Urinary bladder (tissue), 4 donors: ENCODE results near the gene RNF213. TPM values are rescaled to one million over a fixed set of nuclear protein-coding genes. Genes with fewer than 3 reads are reported as not detected.

Experiments used
- DNase-seq: peaks from one replicate; pipeline ENCODE4 v3.0.0-alpha.2; 2015; ENCODE audit errors: extremely low spot score
- H3K27ac ChIP-seq: one replicate; pipeline ENCODE4 v1.5.1; 2013; ENCODE audit warnings: low read depth, mild to moderate bottlenecking, moderate library complexity
- H3K36me3 ChIP-seq: one replicate; pipeline ENCODE4 v1.6.1; 2013; ENCODE audit warnings: mild to moderate bottlenecking, moderate library complexity; ENCODE audit not compliant: insufficient read depth
- H3K4me1 ChIP-seq: one replicate; pipeline ENCODE4 v1.6.1; 2013; ENCODE audit warnings: mild to moderate bottlenecking, moderate library complexity; ENCODE audit not compliant: insufficient read depth
- H3K4me3 ChIP-seq: one replicate; pipeline ENCODE4 v1.5.1; 2013; ENCODE audit warnings: low read depth, low read length
- WGBS: extraction: QIAGEN DNeasy Blood & Tissue Kit; methylation state at CpG from one replicate; pipeline ENCODE4 v1.1.7; 2013; 5-methylcytosine and 5-hydroxymethylcytosine counted together
- polyA plus RNA-seq: library from polyadenylated mRNA; stranded (reverse); fragments of 200-250 nt; gene quantifications from one replicate; pipeline ENCODE4 v1.2.3, GENCODE V29; 2013
- total RNA-seq: library from RNA; depleted of rRNA; stranded (reverse); fragments of >200 nt; gene quantifications from one replicate; pipeline ENCODE4 v1.2.3, GENCODE V29; 2014
- donor health status: healthy with polysubstance abuse.
- donor health status: healthy.

RNF213 gene
- total and polyA plus RNA-seq, 2 donors: 37.2 to 81.5 TPM

- DNase-seq: no peak
- WGBS: 96% methylated on average over 9 of the region's 9 CpGs
- no peak overlapping the region for H3K27ac ChIP-seq
- no peak overlapping the region for H3K4me3 ChIP-seq
- H3K36me3 ChIP-seq: peaks cover 11% of the 10 kb centered on the region
- H3K4me1 ChIP-seq: no peaks in the 10 kb centered on the region
Measured at GRCh38 chr17:80358131-80358530, 97.5 kb downstream of the RNF213 start.

- Histone ChIP-seq H3K4me3 (no peak overlapping the region), H3K27ac (no peak overlapping the region), H3K4me1 (no peaks in the 10 kb centered on the region), H3K36me3 (peaks cover 11% of the 10 kb centered on the region)
- WGBS: 88% methylated on average over 11 of the region's 11 CpGs
- DNase-seq: no peak
Measured at GRCh38 chr17:80358861-80359260, 98.2 kb downstream of the RNF213 start.

GRCh38 chr17:80359422-80360110, 98.9 kb downstream of the RNF213 start:
- Histone ChIP-seq H3K27ac (no peak overlapping the region), H3K4me3 (no peak overlapping the region), H3K36me3 (peaks cover 8% of the 10 kb centered on the region), H3K4me1 (no peaks in the 10 kb centered on the region)
- DNase-seq: no peak
- WGBS: 87% methylated on average over 8 of the region's 8 CpGs

GRCh38 chr17:80360396-80360795, 99.7 kb downstream of the RNF213 start:
- Histone ChIP-seq H3K4me1 (no peaks in the 10 kb centered on the region), H3K36me3 (peaks cover 10% of the 10 kb centered on the region), H3K4me3 (no peak overlapping the region), H3K27ac (no peak overlapping the region)
- WGBS: 94% methylated on average over 13 of the region's 13 CpGs
- no peak for DNase-seq

GRCh38 chr17:80361495-80362220, 101.0 kb downstream of the RNF213 start:
- H3K4me1 ChIP-seq: no peaks in the 10 kb centered on the region
- peaks cover 10% of the 10 kb centered on the region for H3K36me3 ChIP-seq
- no peak overlapping the region for H3K27ac ChIP-seq
- 90% methylated on average over 18 of the region's 18 CpGs for WGBS
- no peak for DNase-seq
- no peak overlapping the region for H3K4me3 ChIP-seq

GRCh38 chr17:80362428-80363119, 101.9 kb downstream of the RNF213 start:
- no peak overlapping the region for H3K4me3 ChIP-seq
- H3K27ac ChIP-seq: no peak overlapping the region

DNA sequence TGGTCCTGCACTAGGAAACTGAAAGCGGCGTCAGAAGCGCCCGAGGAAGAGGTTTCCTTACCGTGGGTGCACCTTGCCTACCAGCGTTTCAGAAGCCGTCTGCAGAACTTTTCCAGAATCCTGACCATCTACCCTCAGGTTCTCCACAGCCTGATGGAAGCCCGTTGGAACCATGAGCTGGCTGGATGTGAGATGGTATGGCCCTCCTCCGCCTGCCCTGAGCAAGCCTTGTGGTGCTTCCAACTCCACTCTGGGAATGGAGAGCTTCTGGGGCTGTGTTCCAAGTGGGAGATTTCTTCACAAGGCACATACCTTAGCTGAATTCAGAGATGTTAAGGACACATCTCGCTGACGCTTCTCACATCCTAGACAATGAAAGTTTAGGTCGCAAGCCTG, 102.5 kb downstream of the RNF213 start:
- H3K36me3 ChIP-seq: peaks cover 6% of the 10 kb centered on the region
- no peak overlapping the region for H3K4me3 ChIP-seq
- DNase-seq: no peak
- 88% methylated on average over 12 of the region's 12 CpGs for WGBS
- no peak overlapping the region for H3K27ac ChIP-seq
- no peaks in the 10 kb centered on the region for H3K4me1 ChIP-seq

More at GRCh38 chr17:80362428-80363119, 101.9 kb downstream of the RNF213 start:
- DNase-seq: no peak
- WGBS: 75% methylated on average over 18 of the region's 18 CpGs
- Histone ChIP-seq H3K36me3 (peaks cover 9% of the 10 kb centered on the region), H3K4me1 (no peaks in the 10 kb centered on the region)

- no peak overlapping the region for H3K4me3 ChIP-seq
- peaks cover 6% of the 10 kb centered on the region for H3K36me3 ChIP-seq
- DNase-seq: no peak
- 93% methylated on average over 28 of the region's 28 CpGs for WGBS
- no peaks in the 10 kb centered on the region for H3K4me1 ChIP-seq
- no peak overlapping the region for H3K27ac ChIP-seq
Measured at GRCh38 chr17:80363518-80364090, 103.0 kb downstream of the RNF213 start.

DNA sequence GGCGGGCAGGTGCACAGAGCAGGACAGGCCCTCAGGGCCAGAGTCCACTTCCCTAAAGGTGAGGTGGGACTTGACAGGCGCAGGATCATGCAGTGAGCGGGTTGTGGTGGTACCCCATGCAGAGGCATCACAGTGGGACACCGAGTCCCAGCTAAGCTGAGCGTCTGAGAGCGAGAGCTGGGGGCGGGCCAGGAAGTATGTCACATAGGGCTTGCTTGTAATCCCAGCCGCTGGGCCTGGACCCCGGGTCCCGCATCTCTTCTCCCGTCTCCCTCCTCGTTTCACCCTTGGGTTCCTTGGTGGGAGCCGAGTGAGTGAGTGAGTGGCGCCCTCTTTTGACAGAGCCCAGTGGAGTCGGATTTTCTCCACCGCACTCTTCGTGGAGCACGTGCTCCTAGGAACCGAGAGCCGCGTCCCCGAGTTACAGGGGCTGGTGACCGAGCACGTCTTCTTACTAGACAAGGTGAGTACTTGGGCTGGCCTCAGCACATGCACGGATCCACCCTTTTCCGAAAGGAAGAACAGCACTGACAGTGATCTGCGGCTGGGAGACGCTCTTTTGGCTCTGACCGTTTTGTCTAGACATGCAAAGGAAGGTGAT, 103.5 kb downstream of the RNF213 start:
- Histone ChIP-seq H3K4me1 (no peaks in the 10 kb centered on the region), H3K27ac (no peak overlapping the region), H3K36me3 (peaks cover 6% of the 10 kb centered on the region), H3K4me3 (no peak overlapping the region)
- no peak for DNase-seq
- WGBS: 76% methylated on average over 29 of the region's 29 CpGs

DNA sequence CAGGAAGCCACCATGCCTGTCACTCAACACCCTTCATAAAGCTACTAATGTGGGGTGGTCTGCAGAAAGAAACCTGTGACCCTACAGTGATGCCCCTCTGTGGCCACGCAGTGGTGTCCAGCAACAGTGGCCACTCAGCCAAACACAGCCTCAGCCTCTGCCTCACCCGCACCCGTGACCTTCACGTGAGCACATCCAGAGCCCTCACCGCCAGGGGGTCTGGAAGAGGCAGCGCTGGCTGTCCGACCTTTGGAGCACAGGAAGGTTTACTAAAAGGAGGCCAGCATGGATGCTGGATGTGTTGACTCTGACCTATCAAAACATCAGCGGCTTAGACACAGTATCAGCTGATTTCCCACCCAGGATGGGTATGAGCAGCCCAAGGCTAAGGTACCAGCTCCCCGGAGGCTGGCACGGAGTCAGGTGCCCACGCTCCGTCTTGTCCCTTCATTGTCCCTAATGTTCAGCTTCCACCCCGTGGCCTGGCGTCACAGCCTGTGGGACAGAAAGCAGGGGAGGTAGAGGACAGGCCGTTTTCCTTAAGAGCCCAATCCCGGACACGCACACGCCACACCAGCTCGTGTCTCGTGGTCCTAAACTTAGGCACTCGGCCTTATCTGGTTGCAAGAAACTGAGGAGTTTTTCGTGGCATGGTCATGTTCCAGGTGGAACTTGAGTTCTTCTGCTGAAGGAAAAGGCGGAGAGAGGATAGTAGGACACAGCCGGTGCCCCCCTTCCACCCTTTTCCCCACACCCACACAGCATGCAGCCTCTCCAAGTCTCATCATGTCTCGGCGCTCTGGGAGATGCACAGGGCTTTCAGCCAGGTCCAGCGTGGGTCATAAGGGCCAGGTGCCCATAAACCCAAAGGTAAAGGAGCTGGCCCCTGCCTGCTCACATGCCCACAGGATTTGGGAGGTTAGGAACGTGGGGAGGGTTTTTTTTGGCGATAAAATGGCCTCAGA, 104.6 kb downstream of the RNF213 start:
- DNase-seq: no peak
- 86% methylated on average over 29 of the region's 29 CpGs for WGBS
- Histone ChIP-seq H3K36me3 (peaks cover 7% of the 10 kb centered on the region), H3K4me3 (no peak overlapping the region), H3K27ac (no peak overlapping the region), H3K4me1 (no peaks in the 10 kb centered on the region)

DNA sequence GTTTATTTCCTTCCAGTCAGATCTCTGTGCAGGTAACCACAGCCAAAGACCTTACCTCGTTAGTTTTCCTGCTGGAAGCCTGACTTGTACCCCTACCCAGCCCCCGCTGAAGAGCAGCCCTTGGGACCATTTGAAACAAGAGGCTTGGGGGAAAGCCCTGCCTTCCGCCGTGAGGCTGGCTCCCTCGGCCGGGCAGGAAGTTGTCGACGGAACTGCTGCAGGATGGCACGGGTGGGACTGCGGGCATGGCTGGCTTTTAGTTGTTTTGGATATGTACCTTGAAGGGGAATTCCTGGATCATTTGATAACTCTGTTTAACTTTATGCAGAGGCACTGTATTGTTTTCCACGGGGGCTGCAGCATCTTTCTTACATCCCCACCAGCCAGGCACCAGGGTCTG, 105.3 kb downstream of the RNF213 start:
- Histone ChIP-seq H3K4me3 (no peak overlapping the region), H3K4me1 (no peaks in the 10 kb centered on the region), H3K27ac (no peak overlapping the region), H3K36me3 (peaks cover 8% of the 10 kb centered on the region)
- DNase-seq: no peak
- WGBS: 82% methylated on average over 11 of the region's 11 CpGs

DNA sequence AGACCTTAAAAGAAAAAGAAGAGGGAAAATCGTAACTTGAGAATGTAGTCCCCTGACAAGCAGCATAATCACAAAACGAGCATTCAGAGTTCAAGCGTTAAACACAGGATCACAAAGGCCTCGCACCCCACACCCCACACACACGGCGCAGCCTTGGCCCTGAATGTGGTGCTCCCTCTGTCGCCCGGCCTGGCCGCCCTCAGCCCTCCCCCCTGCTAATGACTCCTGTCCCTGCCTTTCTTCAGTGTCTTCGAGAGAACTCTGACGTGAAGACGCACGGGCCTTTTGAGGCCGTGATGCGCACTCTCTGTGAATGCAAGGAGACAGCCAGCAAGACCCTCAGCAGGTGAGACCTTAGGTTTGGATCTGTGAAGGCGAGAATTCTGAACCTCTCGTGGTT, 106.9 kb downstream of the RNF213 start:
- 80% methylated on average over 17 of the region's 17 CpGs for WGBS
- H3K27ac ChIP-seq: no peak overlapping the region
- DNase-seq: no peak
- no peak overlapping the region for H3K4me3 ChIP-seq
- peaks cover 7% of the 10 kb centered on the region for H3K36me3 ChIP-seq
- H3K4me1 ChIP-seq: no peaks in the 10 kb centered on the region
